ENCODE measurements around the gene PTPRD. TPM values are rescaled to one million over a fixed set of nuclear protein-coding genes. Genes with fewer than 3 reads are reported as not detected.

Gene PTPRD
- total RNA-seq, 4 donors from 2014 or later, result 0.78 to 11.7 (median 1.6) TPM

- H3K9me3 ChIP-seq, result no peaks in the 10 kb centered on the region
- no peak for ATAC-seq
- no peak for DNase-seq
- intact Hi-C loops (cut with DNase I; ENCODE audit: low total_unique reads) (no loop called here), in situ Hi-C loops (cut with MboI; ENCODE audit: low sequenced_read_pairs in 4 of 4) (no loop called here)
- TF ChIP-seq POLR2A (IDR thresholded peaks at IDR 0.05) (no peak), CTCF (IDR thresholded peaks at IDR 0.05 in 4 of 5, conservative IDR thresholded peaks at IDR 0.05 in 1 of 5) (no peak)
- H3K36me3 ChIP-seq, result no peaks in the 10 kb centered on the region
- no peaks in the 10 kb centered on the region for H3K4me1 ChIP-seq
- no peak overlapping the region for H3K27ac ChIP-seq
- no peaks in the 10 kb centered on the region for H3K27me3 ChIP-seq
- no peak overlapping the region for H3K4me3 ChIP-seq
These were observed 883.7 kb downstream of the PTPRD start for GRCh38 chr9:9729082-9729481.

GRCh38 chr9:9719373-9720112, 893.3 kb downstream of the PTPRD start:
- H3K4me3 ChIP-seq, result no peak overlapping the region
- no peaks in the 10 kb centered on the region for H3K4me1 ChIP-seq
- no peaks in the 10 kb centered on the region for H3K36me3 ChIP-seq
- in situ Hi-C loops (cut with MboI; ENCODE audit: low sequenced_read_pairs in 4 of 4), result no loop called here
- no peak for TF ChIP-seq CTCF (IDR thresholded peaks at IDR 0.05 in 4 of 5, conservative IDR thresholded peaks at IDR 0.05 in 1 of 5)
- TF ChIP-seq POLR2A (IDR thresholded peaks at IDR 0.05), result no peak
- intact Hi-C loops (cut with DNase I; ENCODE audit: low total_unique reads), result no loop called here
- ATAC-seq, result no peak
- DNase-seq, result no peak
- no peak overlapping the region for H3K27ac ChIP-seq
- no peaks in the 10 kb centered on the region for H3K9me3 ChIP-seq
- H3K27me3 ChIP-seq, result no peaks in the 10 kb centered on the region

- no peak for TF ChIP-seq CTCF (IDR thresholded peaks at IDR 0.05 in 4 of 5, conservative IDR thresholded peaks at IDR 0.05 in 1 of 5)
- in situ Hi-C loops (cut with MboI; ENCODE audit: low sequenced_read_pairs in 4 of 4) (no loop called here), intact Hi-C loops (cut with DNase I; ENCODE audit: low total_unique reads) (no loop called here)
- no peak overlapping the region for H3K4me3 ChIP-seq
- no peaks in the 10 kb centered on the region for H3K27me3 ChIP-seq
- no peak overlapping the region for H3K27ac ChIP-seq
- ATAC-seq, result no peak
- no peaks in the 10 kb centered on the region for H3K4me1 ChIP-seq
- no peaks in the 10 kb centered on the region for H3K36me3 ChIP-seq
- no peak for DNase-seq
- no peaks in the 10 kb centered on the region for H3K9me3 ChIP-seq
These were observed 894.1 kb downstream of the PTPRD start for GRCh38 chr9:9718691-9719090.

- intact Hi-C loops (cut with DNase I; ENCODE audit: low total_unique reads) (no loop called here), in situ Hi-C loops (cut with MboI; ENCODE audit: low sequenced_read_pairs in 4 of 4) (no loop called here)
- no peak for DNase-seq
- H3K36me3 ChIP-seq, result no peaks in the 10 kb centered on the region
- H3K27me3 ChIP-seq, result no peaks in the 10 kb centered on the region
- ATAC-seq, result no peak
- no peaks in the 10 kb centered on the region for H3K4me1 ChIP-seq
- no peak overlapping the region for H3K27ac ChIP-seq
- TF ChIP-seq POLR2A (IDR thresholded peaks at IDR 0.05) (no peak), CTCF (IDR thresholded peaks at IDR 0.05 in 4 of 5, conservative IDR thresholded peaks at IDR 0.05 in 1 of 5) (no peak)
- H3K9me3 ChIP-seq, result no peaks in the 10 kb centered on the region
- H3K4me3 ChIP-seq, result no peak overlapping the region
These were observed 933.4 kb downstream of the PTPRD start for GRCh38 chr9:9679433-9679832.

GRCh38 chr9:9674461-9674860, 938.3 kb downstream of the PTPRD start:
- TF ChIP-seq POLR2A (IDR thresholded peaks at IDR 0.05) (no peak), CTCF (IDR thresholded peaks at IDR 0.05 in 4 of 5, conservative IDR thresholded peaks at IDR 0.05 in 1 of 5) (no peak)
- Histone ChIP-seq H3K27ac (no peak overlapping the region), H3K9me3 (no peaks in the 10 kb centered on the region), H3K4me1 (no peaks in the 10 kb centered on the region), H3K27me3 (no peaks in the 10 kb centered on the region), H3K36me3 (no peaks in the 10 kb centered on the region), H3K4me3 (no peak overlapping the region)
- ATAC-seq (no peak), DNase-seq (no peak)
- in situ Hi-C loops (cut with MboI; ENCODE audit: low sequenced_read_pairs in 4 of 4) (no loop called here), intact Hi-C loops (cut with DNase I; ENCODE audit: low total_unique reads) (no loop called here)
